Measurements from ENCODE around the gene ZNF525. TPM values are rescaled to one million over a fixed set of nuclear protein-coding genes. Genes with fewer than 3 reads are reported as not detected.
"Not testable (repeated sequence)": the region's sequence is repeated elsewhere in the genome, so short reads cannot be mapped to it uniquely, and the experiment has no call there.

The ZNF525 gene
- polyA plus RNA-seq (2013, experiment 1 of 4): 8.7 TPM
- polyA plus RNA-seq (2013, experiment 2 of 4): 10.0 TPM
- polyA plus RNA-seq (2013, experiment 3 of 4): 8.2 TPM
- polyA plus RNA-seq (2013, experiment 4 of 4): 7.4 TPM

DNA sequence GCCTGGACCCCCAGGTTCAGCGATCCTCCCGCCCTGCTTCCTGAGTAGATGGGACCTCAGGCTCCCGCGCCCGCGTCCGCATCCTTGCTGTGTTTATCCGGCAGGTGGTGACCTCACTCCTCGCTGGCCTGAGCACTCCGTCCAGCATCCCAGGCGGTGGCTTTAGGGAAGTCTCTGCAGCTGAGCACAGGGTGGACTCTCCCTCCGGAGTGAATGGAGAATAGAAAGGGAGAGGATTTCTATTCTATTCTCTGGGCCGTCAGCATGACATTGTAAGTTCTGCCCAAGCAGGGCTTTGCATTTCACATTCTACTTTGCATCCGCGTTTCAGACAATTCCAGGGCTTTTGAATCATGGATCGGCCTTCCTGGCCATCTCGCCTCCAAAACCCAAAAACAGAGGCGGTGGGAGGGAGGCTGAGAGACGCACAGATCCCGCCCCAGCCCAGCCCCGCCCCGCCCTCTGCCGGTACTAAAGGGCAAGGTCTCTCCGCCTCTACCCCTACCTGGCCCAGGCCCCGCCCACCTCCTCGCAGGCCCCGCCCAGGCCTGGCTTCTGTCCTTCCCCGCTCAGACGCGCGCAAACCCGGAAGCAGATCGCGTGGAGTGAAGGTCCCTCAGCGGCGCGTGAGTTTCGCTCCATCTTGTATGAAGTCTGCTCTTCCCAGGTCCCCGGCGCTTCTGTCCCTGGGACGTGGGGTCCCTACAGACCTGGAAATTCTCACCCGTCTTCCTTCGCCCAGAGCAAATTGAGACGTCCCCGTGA lies at the start of gene ZNF525:
TSS of gene ZNF525 (plus strand) at position 572 of the 765 bp plus-strand sequence. CDS start 6,577 bp downstream, outside the sequence.
- 1 to 2% methylated on average over 45 of the region's 45 CpGs for WGBS, 2 experiments
- Histone ChIP-seq H3K27me3 (ENCODE audit: control insufficient read depth, insufficient read depth, low read length, poor library complexity, severe bottlenecking) (peaks cover 17% of the 10 kb centered on the region), H3K36me3 (ENCODE audit: control insufficient read depth, insufficient read depth, low read length) (no peaks in the 10 kb centered on the region), H3K4me3 (ENCODE audit: insufficient read depth, low read depth, low read length) (peak within 1 kb of the TSS; percentile 52), H3K9me3 (ENCODE audit: control insufficient read depth, low read length) (no peaks in the 10 kb centered on the region), H3K27ac (ENCODE audit: insufficient read depth, low read depth, low read length, poor library complexity, severe bottlenecking) (no peak within 1 kb of the TSS), H3K4me1 (ENCODE audit: control insufficient read depth, insufficient read depth, low read length) (peaks cover 6% of the 10 kb centered on the region)

DNA sequence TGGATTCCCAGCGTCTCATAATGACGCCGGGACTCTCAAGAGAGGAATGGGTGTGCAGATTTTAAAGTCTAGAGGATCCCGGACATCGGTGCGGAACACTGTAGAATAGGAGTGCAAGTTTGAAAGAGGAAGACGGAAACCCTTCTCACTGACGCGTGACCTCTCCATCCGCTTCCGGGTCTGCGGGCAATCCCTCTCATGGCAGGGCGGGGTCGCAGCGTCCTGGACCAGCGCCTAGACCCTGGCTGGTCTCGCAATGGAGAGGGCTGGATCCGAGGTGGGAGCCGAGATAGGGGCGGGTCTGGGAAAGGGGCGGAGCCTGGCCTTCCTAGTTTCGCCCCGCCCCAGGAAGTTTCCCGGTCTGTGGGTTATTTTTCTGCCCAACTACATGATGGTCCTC lies 36.5 kb upstream of the ZNF525 start:
- Histone ChIP-seq H3K27me3 (ENCODE audit: control insufficient read depth, insufficient read depth, low read length, poor library complexity, severe bottlenecking) (no peaks in the 10 kb centered on the region), H3K4me1 (ENCODE audit: control insufficient read depth, insufficient read depth, low read length) (no peaks in the 10 kb centered on the region), H3K4me3 (ENCODE audit: insufficient read depth, low read depth, low read length) (no peak overlapping the region), H3K9me3 (ENCODE audit: control insufficient read depth, low read length) (no peaks in the 10 kb centered on the region), H3K36me3 (ENCODE audit: control insufficient read depth, insufficient read depth, low read length) (no peaks in the 10 kb centered on the region), H3K27ac (ENCODE audit: insufficient read depth, low read depth, low read length, poor library complexity, severe bottlenecking) (no peak overlapping the region)
- WGBS, 2 experiments: 90% methylated on average over 24 of the region's 24 CpGs

DNA sequence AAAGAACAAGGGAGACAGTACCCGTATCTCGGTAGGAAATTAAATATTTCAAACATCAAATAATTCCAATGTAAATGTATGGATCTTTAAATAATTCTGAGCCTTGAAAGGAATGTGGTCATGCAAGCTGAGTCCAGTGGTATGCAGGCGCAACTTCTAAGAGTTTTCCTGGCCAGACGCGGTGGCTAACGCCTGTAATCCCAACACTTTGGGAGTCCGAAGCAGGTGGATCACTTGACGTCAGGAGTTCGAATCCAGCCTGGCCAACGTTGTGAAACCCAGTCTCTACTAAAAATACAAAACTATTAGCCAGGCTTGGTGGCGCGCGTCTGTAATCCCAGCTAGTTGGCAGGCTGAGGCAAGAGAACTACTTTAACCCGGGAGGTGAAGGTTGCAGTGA lies 33.0 kb upstream of the ZNF525 start:
- Histone ChIP-seq H3K36me3 (ENCODE audit: control insufficient read depth, insufficient read depth, low read length) (no peaks in the 10 kb centered on the region), H3K27ac (ENCODE audit: insufficient read depth, low read depth, low read length, poor library complexity, severe bottlenecking) (no peak overlapping the region), H3K9me3 (ENCODE audit: control insufficient read depth, low read length) (no peaks in the 10 kb centered on the region), H3K4me3 (ENCODE audit: insufficient read depth, low read depth, low read length) (no peak overlapping the region), H3K4me1 (ENCODE audit: control insufficient read depth, insufficient read depth, low read length) (no peaks in the 10 kb centered on the region), H3K27me3 (ENCODE audit: control insufficient read depth, insufficient read depth, low read length, poor library complexity, severe bottlenecking) (no peaks in the 10 kb centered on the region)
- WGBS, 2 experiments: 88 to 93% methylated on average over 12 of the region's 14 CpGs

DNA sequence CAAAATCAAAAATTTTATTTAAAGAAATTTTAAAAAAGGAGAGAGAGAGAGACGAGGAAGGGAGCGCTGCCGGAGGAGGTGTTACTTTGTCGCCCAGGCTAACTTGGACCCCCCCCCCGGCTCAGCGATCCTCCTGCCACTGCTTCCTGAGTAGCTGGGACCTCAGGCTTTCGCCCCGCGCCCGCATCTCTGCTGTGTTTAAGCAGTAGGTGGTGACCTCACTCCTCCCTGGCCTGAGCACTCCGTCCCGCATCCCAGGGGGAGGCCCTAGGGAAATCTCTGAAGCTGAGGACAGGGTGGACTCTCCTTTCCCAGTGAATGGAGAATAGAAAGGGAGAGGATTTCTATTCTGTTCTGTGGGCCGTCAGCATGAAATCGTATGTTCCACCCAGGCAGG lies 32.4 kb upstream of the ZNF525 start:
- H3K9me3 ChIP-seq (ENCODE audit: control insufficient read depth, low read length): no peaks in the 10 kb centered on the region
- no peaks in the 10 kb centered on the region for H3K4me1 ChIP-seq (ENCODE audit: control insufficient read depth, insufficient read depth, low read length)
- no peaks in the 10 kb centered on the region for H3K27me3 ChIP-seq (ENCODE audit: control insufficient read depth, insufficient read depth, low read length, poor library complexity, severe bottlenecking)
- 9 to 11% methylated on average over 14 of the region's 14 CpGs for WGBS, 2 experiments
- peak overlapping the region; percentile 79 for H3K27ac ChIP-seq (ENCODE audit: insufficient read depth, low read depth, low read length, poor library complexity, severe bottlenecking)
- H3K4me3 ChIP-seq (ENCODE audit: insufficient read depth, low read depth, low read length): peak overlapping the region; percentile 72
- no peaks in the 10 kb centered on the region for H3K36me3 ChIP-seq (ENCODE audit: control insufficient read depth, insufficient read depth, low read length)

DNA sequence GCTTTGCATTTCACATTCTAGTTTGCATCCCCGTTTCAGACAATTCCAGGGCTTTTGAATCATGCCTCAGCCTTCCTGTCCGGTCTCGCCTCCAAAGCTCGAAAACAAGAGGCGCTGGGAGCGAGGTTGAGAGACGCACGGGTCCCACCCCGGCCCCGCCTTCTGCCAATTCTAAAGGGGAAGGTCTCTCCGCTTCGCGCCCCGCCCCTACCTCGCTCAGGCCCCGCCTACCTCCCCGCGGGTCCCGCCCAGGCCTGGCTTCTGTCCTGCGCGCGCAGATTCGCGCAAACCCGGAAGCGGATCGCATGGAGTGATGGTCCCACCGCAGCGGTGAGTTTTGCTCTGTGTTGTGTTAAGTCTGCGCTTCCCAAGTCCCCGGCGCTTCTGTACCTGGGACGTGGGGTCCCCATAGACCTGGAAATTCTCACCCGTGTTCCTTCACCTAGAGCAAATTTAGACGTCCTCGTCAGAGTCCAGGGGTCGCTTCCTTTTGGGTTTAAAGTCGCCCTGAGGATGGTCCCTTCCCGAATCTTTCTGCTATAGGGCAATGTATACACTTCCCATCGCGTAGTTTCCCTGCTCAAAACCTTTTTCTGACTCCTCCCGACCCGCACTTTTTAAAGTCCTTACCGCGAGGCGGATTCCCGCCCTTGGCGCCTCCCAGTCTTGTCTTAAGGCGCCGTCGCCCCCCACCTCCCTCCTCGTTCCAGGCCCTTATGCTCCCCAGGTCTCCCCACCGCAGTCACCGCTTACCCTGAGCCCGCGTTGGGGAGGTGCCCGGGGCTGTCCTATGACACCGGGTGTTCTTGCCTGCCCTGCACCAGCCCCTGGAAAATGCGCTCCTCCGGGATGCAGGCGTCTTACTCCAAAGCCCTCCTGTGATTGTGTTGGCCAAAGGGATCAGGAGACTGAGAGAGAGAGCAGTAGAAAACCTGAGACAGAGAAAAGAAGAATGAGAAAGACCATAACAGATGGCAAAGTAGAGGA lies 31.7 kb upstream of the ZNF525 start, which contains the start of gene ZNF845:
TSS of gene ZNF845 (plus strand) at position 287 of the 987 bp plus-strand sequence. CDS start 7,559 bp downstream, outside the sequence.
- no peaks in the 10 kb centered on the region for H3K4me1 ChIP-seq (ENCODE audit: control insufficient read depth, insufficient read depth, low read length)
- no peaks in the 10 kb centered on the region for H3K27me3 ChIP-seq (ENCODE audit: control insufficient read depth, insufficient read depth, low read length, poor library complexity, severe bottlenecking)
- no peaks in the 10 kb centered on the region for H3K36me3 ChIP-seq (ENCODE audit: control insufficient read depth, insufficient read depth, low read length)
- no peaks in the 10 kb centered on the region for H3K9me3 ChIP-seq (ENCODE audit: control insufficient read depth, low read length)
- H3K27ac ChIP-seq (ENCODE audit: insufficient read depth, low read depth, low read length, poor library complexity, severe bottlenecking): peak within 1 kb of the TSS; percentile 79
- WGBS, 2 experiments: 0% methylated on average over 61 of the region's 61 CpGs
- peak within 1 kb of the TSS; percentile 72 for H3K4me3 ChIP-seq (ENCODE audit: insufficient read depth, low read depth, low read length)

DNA sequence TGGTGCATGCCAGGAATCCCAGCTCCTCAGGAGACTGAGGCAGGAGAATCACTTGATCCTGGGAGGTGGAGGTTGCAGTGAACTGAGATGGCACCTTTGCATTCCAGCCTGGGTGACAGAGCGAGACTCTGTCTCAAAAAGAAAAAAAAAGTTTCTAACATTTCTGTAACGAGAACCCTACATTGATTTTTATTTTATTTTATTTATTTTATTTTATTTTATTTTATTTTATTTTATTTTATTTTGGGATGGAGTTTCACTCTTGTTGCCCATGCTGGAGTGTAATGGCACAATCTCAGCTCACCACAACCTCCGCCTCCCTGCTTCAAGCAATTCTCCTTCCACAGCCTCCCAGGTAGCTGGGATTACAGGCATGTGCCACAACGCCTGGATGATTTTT lies 21.1 kb upstream of the ZNF525 start:
- H3K4me3 ChIP-seq (ENCODE audit: insufficient read depth, low read depth, low read length); H3K27me3 ChIP-seq (ENCODE audit: control insufficient read depth, insufficient read depth, low read length, poor library complexity, severe bottlenecking); H3K4me1 ChIP-seq (ENCODE audit: control insufficient read depth, insufficient read depth, low read length); H3K27ac ChIP-seq (ENCODE audit: insufficient read depth, low read depth, low read length, poor library complexity, severe bottlenecking); H3K9me3 ChIP-seq (ENCODE audit: control insufficient read depth, low read length): not testable (repeated sequence)
- H3K36me3 ChIP-seq (ENCODE audit: control insufficient read depth, insufficient read depth, low read length): peaks cover 33% of the 10 kb centered on the region
- 93 to 98% methylated on average over 3 of the region's 4 CpGs for WGBS, 2 experiments

DNA sequence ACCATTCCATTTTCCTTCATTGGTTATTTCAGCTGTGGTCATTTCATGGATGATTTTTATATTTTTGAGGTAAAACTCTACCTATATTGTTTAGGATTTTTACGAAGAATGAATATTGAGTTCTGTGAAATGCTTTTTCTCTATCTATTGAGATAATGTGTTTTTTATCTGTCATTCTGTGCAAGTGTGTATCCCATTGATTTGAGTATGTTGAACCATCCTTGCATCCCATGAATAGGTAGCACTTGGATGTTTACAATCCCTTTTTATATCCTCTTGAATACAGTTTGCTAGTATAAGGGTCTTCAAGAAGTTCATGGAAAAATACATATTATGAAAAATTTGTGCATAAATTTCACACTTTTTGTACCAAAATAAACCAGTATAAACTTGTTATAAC lies 9.8 kb upstream of the ZNF525 start:
- no peak overlapping the region for H3K4me3 ChIP-seq (ENCODE audit: insufficient read depth, low read depth, low read length)
- WGBS, 2 experiments: 90 to 95% methylated on average over 1 of the region's 1 CpG
- peaks cover 12% of the 10 kb centered on the region for H3K9me3 ChIP-seq (ENCODE audit: control insufficient read depth, low read length)

DNA sequence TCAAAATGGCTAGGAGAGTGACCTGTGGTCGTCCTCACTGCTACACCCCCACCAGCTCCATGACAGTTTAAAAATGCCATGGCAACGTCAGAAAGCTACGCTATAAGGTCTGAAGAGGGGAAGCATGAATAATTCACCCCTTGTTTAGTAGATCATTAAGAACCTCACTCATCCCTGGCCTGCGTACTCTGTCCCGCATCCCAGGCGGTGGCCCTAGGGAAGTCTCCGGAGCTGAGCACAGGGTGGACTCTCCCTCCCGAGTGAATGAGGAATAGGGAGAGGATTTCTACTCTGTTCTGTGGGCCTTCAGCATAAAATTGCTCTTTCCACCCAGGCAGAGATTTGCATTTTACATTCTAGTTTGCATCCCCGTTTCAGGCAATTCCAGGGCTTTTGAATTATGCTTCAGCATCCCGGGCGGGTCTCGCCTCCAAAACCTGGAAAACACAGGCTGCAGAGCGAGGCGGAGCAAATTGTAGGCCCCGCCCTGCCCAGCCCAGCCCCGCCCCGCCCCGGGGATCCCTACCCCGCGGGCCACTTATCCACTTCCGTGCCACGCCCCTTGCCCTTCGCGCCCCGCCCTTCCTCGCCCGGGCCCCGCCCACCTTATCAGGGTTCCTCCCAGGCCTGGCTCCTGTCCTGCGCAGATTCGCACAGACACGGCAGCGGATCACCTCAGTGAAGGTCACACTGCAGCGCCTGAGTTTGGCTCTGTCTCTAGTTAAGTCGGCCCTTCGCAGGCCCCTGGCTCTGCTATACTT lies 7.5 kb upstream of the ZNF525 start:
- no peaks in the 10 kb centered on the region for H3K4me1 ChIP-seq (ENCODE audit: control insufficient read depth, insufficient read depth, low read length)
- peaks cover 7% of the 10 kb centered on the region for H3K36me3 ChIP-seq (ENCODE audit: control insufficient read depth, insufficient read depth, low read length)
- 90 to 92% methylated on average over 35 of the region's 35 CpGs for WGBS, 2 experiments
- no peak overlapping the region for H3K27ac ChIP-seq (ENCODE audit: insufficient read depth, low read depth, low read length, poor library complexity, severe bottlenecking)
- no peaks in the 10 kb centered on the region for H3K27me3 ChIP-seq (ENCODE audit: control insufficient read depth, insufficient read depth, low read length, poor library complexity, severe bottlenecking)
- no peak overlapping the region for H3K4me3 ChIP-seq (ENCODE audit: insufficient read depth, low read depth, low read length)
- peaks cover 6% of the 10 kb centered on the region for H3K9me3 ChIP-seq (ENCODE audit: control insufficient read depth, low read length)

More for the DNA sequence above, 9.8 kb upstream of the ZNF525 start:
- Histone ChIP-seq H3K4me1 (ENCODE audit: control insufficient read depth, insufficient read depth, low read length) (no peaks in the 10 kb centered on the region), H3K27ac (ENCODE audit: insufficient read depth, low read depth, low read length, poor library complexity, severe bottlenecking) (no peak overlapping the region), H3K27me3 (ENCODE audit: control insufficient read depth, insufficient read depth, low read length, poor library complexity, severe bottlenecking) (no peaks in the 10 kb centered on the region), H3K36me3 (ENCODE audit: control insufficient read depth, insufficient read depth, low read length) (peaks cover 30% of the 10 kb centered on the region)

DNA sequence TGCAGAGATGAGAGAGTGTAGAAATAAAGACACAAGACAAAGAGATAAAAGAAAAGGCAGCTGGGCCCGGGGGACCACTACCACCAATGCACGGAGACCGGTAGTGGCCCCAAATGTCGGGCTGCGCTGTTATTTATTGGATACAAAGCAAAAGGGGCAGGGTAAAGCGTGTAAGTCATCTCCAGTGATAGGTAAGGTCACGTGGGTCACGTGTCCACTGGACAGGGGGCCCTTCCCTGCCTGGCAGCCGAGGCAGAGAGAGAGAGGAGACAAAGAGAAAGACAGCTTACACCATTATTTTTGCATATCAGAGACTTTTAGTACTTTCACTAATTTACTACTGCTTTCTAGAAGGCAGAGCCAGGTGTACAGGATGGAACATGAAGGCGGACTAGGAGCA lies 5.4 kb upstream of the ZNF525 start:
- WGBS, 2 experiments: 95 to 97% methylated on average over 7 to 9 of the region's 10 CpGs

More for the DNA sequence above, 5.4 kb upstream of the ZNF525 start:
- not testable (repeated sequence) for H3K9me3 ChIP-seq (ENCODE audit: control insufficient read depth, low read length); H3K27ac ChIP-seq (ENCODE audit: insufficient read depth, low read depth, low read length, poor library complexity, severe bottlenecking); H3K4me1 ChIP-seq (ENCODE audit: control insufficient read depth, insufficient read depth, low read length); H3K4me3 ChIP-seq (ENCODE audit: insufficient read depth, low read depth, low read length); H3K36me3 ChIP-seq (ENCODE audit: control insufficient read depth, insufficient read depth, low read length); H3K27me3 ChIP-seq (ENCODE audit: control insufficient read depth, insufficient read depth, low read length, poor library complexity, severe bottlenecking)
